Spleen (tissue), 11 donors: Measurements from ENCODE around the gene HOXA6. TPM values are rescaled to one million over a fixed set of nuclear protein-coding genes. Genes with fewer than 3 reads are reported as not detected.
A peak's percentile ranks its signal among the peaks of the same experiment; 100 is the strongest.

Experiments used
- DNase-seq: peaks from one replicate; pipeline ENCODE4 v3.0.0-alpha.2; 2020
- H3K27ac ChIP-seq, 8 donors: fragments of 200-600 bp; sonication (generic) in 7 of 8; 1 replicate in 4 of 8; 2 replicates in 4 of 8; pipeline versions ENCODE4 v1.5.0 to v1.8.0; 2016 to 2021; ENCODE audit warnings: inconsistent platforms in 4 of 8, mild to moderate bottlenecking in 4 of 8, moderate library complexity in 1 of 8
- H3K27me3 ChIP-seq, 7 donors: fragments of 200-600 bp; sonication (generic) in 6 of 7; replicated peaks in 1 of 7; 1 replicate in 4 of 7; 2 replicates in 3 of 7; pipeline versions ENCODE4 v1.5.0 to v1.8.0; 2016 to 2021; ENCODE audit warnings: inconsistent platforms in 3 of 7, mild to moderate bottlenecking in 1 of 7
- H3K36me3 ChIP-seq, 6 donors: fragments of 200-600 bp; sonication (generic) in 5 of 6; 1 replicate in 4 of 6; 2 replicates in 2 of 6; pipeline versions ENCODE4 v1.5.0 to v1.8.0; 2016 to 2021; ENCODE audit warnings: inconsistent platforms in 2 of 6
- H3K4me1 ChIP-seq, 6 donors: fragments of 200-600 bp; sonication (generic) in 5 of 6; 1 replicate in 3 of 6; 2 replicates in 3 of 6; pipeline versions ENCODE4 v1.5.0 to v1.8.0; 2016 to 2021; ENCODE audit warnings: inconsistent platforms in 3 of 6
- H3K4me3 ChIP-seq, 8 donors: fragments of 200-600 bp; sonication (generic) in 7 of 8; 1 replicate in 4 of 8; 2 replicates in 4 of 8; pipeline versions ENCODE4 v1.5.0 to v1.8.0; 2016 to 2021; ENCODE audit warnings: inconsistent platforms in 4 of 8, mild to moderate bottlenecking in 4 of 8, moderate library complexity in 2 of 8
- H3K9me3 ChIP-seq, 8 donors: fragments of 200-600 bp; sonication (generic) in 7 of 8; 1 replicate in 4 of 8; 2 replicates in 4 of 8; pipeline versions ENCODE4 v1.5.0 to v1.8.0; 2016 to 2021; ENCODE audit warnings: inconsistent platforms in 4 of 8
- CTCF ChIP-seq, 11 experiments: fragments of 200-600 bp in 7 of 11; fragments of 450-650 bp in 4 of 11; sonication (generic) in 4 of 11; IDR thresholded peaks in 8 of 11; conservative IDR thresholded peaks in 3 of 11; 1 replicate in 7 of 11; 2 replicates in 4 of 11; pipeline versions ENCODE4 v1.4.0 to v1.8.0; 2016 to 2021; ENCODE audit warnings: antibody characterized with exemption in 11 of 11, inconsistent platforms in 4 of 11, mild to moderate bottlenecking in 1 of 11
- POLR2A ChIP-seq, 3 donors: fragments of 450-650 bp; IDR thresholded peaks; one replicate each; pipeline ENCODE4 v1.5.1; 2017; ENCODE audit warnings: antibody characterized with exemption in 3 of 3, mild to moderate bottlenecking in 1 of 3
- POLR2AphosphoS5 ChIP-seq, 3 donors: sonication (generic); formaldehyde crosslinking; IDR thresholded peaks; one replicate each; pipeline ENCODE4 v1.5.1; 2017; ENCODE audit warnings: antibody characterized with exemption in 3 of 3
- WGBS, 5 donors: extraction: QIAGEN DNeasy Blood & Tissue Kit in 3 of 5; methylation state at CpG; one replicate each; pipeline versions ENCODE4 v1.1.5 to v1.1.7; 2013 to 2018; 5-methylcytosine and 5-hydroxymethylcytosine counted together
- intact Hi-C: fragments of 100-400 bp; cut with DNase I; formaldehyde crosslinking; loops from one replicate; pipeline ENCODE4 v1.15.0; 2023; ENCODE audit warnings: low total_unique reads
- polyA plus RNA-seq, 3 donors: library from polyadenylated mRNA; stranded (reverse); fragments of 200-250 nt; gene quantifications; one replicate each; pipeline ENCODE4 v1.2.1, GENCODE V29; 2013
- total RNA-seq, 7 donors: library from RNA; depleted of rRNA in 3 of 7; stranded (reverse); fragments of >200 nt in 3 of 7; fragmentation: NEBNext Ultra II Directional in 4 of 7; extraction: Animal tissue kit (Norgen Biotek cat#: 25700) in 4 of 7; gene quantifications; one replicate each; pipeline versions ENCODE4 v1.1.0 to v1.2.1, GENCODE V29; 2016 to 2021
- donor health status: healthy with polysubstance abuse.
- donor health status: DM: no; HTN: no; CAD: no; lungs with moderate emphysema.
- donor health status: DM: no; HTN: no; CAD: no.
- donor health status: Bipolar disorder and iron deficiency.
- donor health status: healthy.
- donor health status: DM: no; HTN: no; CAD: no.
- donor health status: DM: yes; HTN: yes; CAD: no.

Gene HOXA6
- total and polyA plus RNA-seq, 10 donors: 0.26 to 2.0 (median 1.2) TPM; not detected in 2

GRCh38 chr7:27193335-27194001, 45.9 kb upstream of the HOXA6 start:
- peaks cover 17 to 55% (median 41%) of the 10 kb centered on the region in 6 donors for H3K4me1 ChIP-seq
- TF ChIP-seq CTCF (IDR thresholded peaks at IDR 0.05 in 8 of 11, conservative IDR thresholded peaks at IDR 0.05 in 3 of 11) (no peak), POLR2AphosphoS5 (IDR thresholded peaks at IDR 0.05) (no peak), POLR2A (IDR thresholded peaks at IDR 0.05) (no peak)
- intact Hi-C loops: loop anchor here (10.0 kb wide), 4 partner anchors 591 to 901 kb away; no protein-coding TSS in a partner anchor
- no peaks in the 10 kb centered on the region for H3K36me3 ChIP-seq
- 10 to 16% (median 13%) methylated on average over 27 to 29 of the region's 29 CpGs for WGBS, 5 donors
- no peaks in the 10 kb centered on the region for H3K9me3 ChIP-seq
- peak; percentile 34 for DNase-seq
- H3K27ac ChIP-seq: no peak overlapping the region
- H3K4me3 ChIP-seq: peak overlapping the region in 7 of 8 donors; percentile 17 to 59 (median 21)
- H3K27me3 ChIP-seq: peaks cover 30 to 100% (median 100%) of the 10 kb centered on the region in 7 donors

- TF ChIP-seq POLR2AphosphoS5 (IDR thresholded peaks at IDR 0.05) (peak in 1 of 3 donors; percentile 35), POLR2A (IDR thresholded peaks at IDR 0.05) (no peak), CTCF (IDR thresholded peaks at IDR 0.05 in 8 of 11, conservative IDR thresholded peaks at IDR 0.05 in 3 of 11) (no peak)
- DNase-seq: peak; percentile 83
- Histone ChIP-seq H3K27ac (no peak overlapping the region), H3K27me3 (peaks cover 34 to 100% (median 100%) of the 10 kb centered on the region in 7 donors), H3K9me3 (no peaks in the 10 kb centered on the region), H3K4me1 (peaks cover 21 to 55% (median 42%) of the 10 kb centered on the region in 6 donors), H3K4me3 (peak overlapping the region; percentile 13 to 59 (median 20)), H3K36me3 (no peaks in the 10 kb centered on the region)
- 2 to 7% (median 3%) methylated on average over 30 to 78 of the region's 78 CpGs for WGBS, 5 donors
- intact Hi-C loops: loop anchor here (10.0 kb wide), 4 partner anchors 592 to 902 kb away; no protein-coding TSS in a partner anchor
These were observed 45.2 kb upstream of the HOXA6 start for GRCh38 chr7:27192546-27193334.

GRCh38 chr7:27191833-27192545, 44.4 kb upstream of the HOXA6 start:
- Histone ChIP-seq H3K36me3 (no peaks in the 10 kb centered on the region), H3K4me3 (peak overlapping the region in 6 of 8 donors; percentile 19 to 59 (median 26)), H3K9me3 (no peaks in the 10 kb centered on the region), H3K4me1 (peaks cover 21 to 60% (median 47%) of the 10 kb centered on the region in 6 donors), H3K27me3 (peaks cover 40 to 100% (median 100%) of the 10 kb centered on the region in 7 donors), H3K27ac (no peak overlapping the region)
- DNase-seq: no peak
- TF ChIP-seq CTCF (IDR thresholded peaks at IDR 0.05 in 8 of 11, conservative IDR thresholded peaks at IDR 0.05 in 3 of 11) (no peak), POLR2AphosphoS5 (IDR thresholded peaks at IDR 0.05) (no peak)
- intact Hi-C loops: loop anchor here (10.0 kb wide), 4 partner anchors 593 to 903 kb away; no protein-coding TSS in a partner anchor
- WGBS, 5 donors: 10 to 17% (median 12%) methylated on average over 23 to 42 of the region's 42 CpGs
